HL-60/S4 (cell line): ENCODE results near the gene THRAP3.
"Not testable (repeated sequence)": the region's sequence is repeated elsewhere in the genome, so short reads cannot be mapped to it uniquely, and the experiment has no call there.

ENCODE experiments used
- in situ Hi-C: fragments of 300-500 bp; cut with MboI; formaldehyde crosslinking; loops from 2 replicates; pipeline ENCODE4 v1.14.3; 2022; ENCODE audit warnings: low sequenced_read_pairs

The THRAP3 gene

DNA sequence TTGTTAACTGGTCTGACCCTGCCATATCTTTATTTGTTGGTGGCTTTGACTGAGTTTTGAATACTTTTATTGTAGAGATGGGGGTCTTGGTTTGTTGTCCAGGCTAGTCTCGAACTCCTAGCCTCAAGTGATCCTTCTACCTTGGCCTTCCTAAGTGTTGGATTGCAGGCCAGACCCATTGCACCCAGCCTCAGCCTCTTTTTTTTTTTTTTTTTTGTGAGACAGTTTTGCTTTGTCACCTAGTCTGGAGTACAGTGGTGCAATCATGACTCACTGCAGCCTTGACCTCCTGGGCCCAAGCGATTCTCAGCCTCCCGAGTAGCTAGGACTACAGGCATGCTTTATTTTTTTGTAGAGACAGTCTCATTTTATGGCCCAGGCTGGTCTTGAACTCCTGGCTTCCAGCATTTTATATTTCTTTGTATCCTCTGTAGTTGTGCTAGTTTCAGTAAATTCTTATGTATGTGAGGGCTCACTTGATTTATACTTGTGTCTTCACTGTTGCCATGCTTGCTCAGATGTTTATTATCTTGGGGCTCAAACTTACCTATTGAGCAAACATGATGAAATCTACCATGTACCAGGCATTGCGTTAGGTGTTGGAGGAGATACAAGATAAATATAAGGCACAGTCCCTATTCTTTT is 24.1 kb downstream of the THRAP3 start:
- in situ Hi-C loops, result no loop called here

DNA sequence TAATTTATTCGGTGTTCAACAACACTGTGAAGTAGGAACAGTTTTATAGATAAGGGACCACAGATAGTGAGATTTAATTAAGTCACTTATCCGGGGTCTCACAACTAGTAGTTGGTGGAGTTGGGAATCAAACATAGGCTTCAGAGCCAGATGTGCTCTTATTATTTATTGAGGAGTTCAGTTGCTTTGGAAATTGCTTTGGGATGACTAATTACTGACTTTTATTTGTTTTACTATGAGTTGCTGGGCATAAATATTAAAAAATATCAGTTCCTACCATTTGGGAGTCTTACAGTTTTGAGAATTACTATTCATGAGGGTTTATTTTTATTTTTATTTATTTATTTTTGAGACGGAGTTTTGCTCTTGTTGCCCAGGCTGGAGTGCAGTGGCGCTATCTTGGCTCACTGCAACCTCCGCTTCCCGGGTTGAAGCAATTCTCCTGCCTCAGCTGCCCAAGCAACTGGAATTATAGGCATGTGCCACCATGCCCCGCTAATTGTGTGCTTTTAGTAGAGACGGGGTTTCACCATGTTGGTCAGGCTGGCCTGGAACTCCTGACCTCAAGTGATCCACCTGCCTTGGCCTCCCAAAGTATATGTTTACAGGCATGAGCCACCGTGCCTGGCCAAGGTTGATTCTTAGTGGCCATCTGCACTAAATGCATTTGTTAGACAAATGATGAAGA is 27.7 kb downstream of the THRAP3 start:
- in situ Hi-C loops, result no loop called here

DNA sequence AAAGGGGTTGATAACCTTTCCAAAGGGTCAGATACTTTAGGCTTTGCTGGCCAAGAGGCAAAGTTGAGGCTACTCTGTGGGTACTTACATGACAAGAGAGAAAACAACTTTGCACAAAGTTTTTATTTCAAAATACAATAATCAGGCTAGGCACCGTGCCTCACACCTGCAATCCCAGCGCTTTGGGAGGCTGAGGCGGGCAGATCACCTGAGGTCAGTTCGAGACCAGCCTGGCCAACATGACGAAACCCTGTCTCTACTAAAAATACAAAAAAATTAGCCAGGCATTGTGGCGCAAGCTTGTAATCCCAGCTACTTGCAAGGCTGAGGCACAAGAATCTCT is 28.2 kb downstream of the THRAP3 start:
- in situ Hi-C loops, result not testable (repeated sequence)

DNA sequence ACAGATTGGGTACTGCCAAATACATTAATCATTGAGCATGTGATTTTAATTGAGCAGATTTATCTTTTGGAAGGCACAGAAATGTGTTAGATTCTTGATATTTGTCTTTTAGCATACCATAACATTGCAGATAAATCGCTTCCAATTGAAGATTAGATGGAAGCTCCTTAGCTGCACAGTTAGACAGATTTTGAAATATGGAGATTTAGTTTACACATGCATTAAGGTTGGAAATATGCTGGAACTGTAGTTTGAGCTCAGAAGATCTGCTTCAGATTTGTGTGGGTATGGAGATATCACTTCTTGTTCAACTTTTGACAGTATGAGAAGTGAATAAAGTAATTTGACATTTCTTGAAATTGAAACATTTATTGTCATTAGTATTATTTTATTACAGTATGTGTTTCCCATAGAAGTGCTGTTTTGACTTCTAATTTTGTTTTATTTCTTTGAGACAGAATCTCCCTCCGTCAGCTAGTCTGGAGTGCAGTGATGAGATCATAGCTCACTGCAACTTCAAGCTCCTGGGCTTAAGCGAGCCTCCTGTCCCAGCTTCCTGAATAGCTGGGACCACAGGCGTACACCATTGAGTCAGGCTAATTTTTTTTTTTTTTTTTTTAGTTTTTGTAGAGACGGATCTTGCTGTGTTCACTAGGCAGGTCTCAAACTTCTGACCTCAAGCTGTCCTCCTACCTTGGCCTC is 29.1 kb downstream of the THRAP3 start:
- in situ Hi-C loops, result no loop called here

DNA sequence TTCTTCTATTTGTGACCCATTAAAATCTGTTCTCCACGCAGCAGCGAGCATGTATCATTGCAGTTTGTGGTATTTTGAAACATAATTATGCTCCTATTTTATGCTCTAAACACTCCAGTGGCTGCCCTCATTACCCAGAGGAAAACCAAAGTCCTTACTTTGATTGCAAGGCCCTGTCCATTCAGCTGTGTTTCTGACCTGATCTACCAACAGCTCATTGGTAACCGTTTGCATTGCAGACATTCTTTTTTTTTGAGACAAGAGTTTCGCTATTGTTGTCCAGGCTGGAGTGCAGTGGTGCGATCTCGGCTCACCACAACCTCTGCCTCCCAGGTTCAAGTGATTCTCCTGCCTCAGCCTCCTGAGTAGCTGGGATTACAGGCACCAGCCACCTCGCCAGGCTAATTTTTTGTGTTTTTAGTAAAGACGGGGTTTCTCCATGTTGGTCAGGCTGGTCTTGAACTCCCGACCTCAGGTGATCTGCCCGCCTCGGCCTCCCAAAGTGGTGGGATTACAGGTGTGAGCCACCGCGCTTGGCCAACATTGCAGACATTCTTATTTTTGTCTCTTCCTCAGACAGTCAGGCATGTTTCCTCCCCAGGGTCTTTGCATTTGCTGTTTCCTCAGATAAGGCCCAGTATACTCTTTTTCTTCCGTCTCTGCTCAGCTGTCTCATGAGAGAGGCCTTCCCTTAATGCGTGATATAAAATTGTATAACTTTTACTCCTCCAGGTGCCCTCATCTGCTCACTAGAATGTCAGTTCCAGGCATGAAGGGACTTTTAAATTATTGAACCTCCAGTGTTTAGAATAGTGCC is 32.5 kb downstream of the THRAP3 start:
- in situ Hi-C loops, result no loop called here

DNA sequence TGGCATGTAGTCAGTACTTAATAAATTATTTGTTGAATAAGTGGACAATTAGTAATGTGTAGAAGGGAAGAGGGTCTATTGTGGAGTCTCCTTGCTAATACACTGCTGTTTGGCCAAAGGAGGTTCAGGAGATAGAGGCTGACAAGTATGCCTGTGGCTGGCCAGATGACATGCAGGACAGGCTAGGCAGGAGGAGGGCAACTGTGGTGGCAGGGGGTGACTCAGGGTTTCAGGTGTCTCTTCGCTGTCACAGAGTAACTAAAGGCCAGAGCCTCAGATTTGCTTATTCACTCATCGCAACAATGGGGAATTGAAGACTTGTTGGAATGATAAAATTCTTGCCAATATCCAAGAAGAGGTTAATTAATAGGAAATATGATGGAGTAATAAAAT is 33.1 kb downstream of the THRAP3 start:
- in situ Hi-C loops, result no loop called here

DNA sequence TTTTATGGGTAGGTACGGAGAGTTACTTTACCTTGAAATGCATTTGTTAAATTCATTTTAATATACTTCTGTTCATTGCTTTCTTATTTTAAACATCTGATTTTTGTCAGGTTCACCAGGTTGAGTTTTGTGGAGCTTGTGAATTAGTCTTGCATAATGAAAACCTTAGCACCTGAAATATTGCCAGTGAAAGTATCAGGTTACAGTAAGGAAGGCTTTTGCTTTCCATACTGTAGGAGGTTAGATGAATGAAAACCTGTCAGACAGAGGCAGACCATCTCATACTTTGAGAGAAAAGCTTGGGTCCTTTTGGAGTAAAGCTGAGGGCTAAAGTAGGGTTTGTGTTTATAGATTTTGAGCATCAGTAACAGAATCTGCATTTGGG is 34.7 kb downstream of the THRAP3 start:
- in situ Hi-C loops, result no loop called here

DNA sequence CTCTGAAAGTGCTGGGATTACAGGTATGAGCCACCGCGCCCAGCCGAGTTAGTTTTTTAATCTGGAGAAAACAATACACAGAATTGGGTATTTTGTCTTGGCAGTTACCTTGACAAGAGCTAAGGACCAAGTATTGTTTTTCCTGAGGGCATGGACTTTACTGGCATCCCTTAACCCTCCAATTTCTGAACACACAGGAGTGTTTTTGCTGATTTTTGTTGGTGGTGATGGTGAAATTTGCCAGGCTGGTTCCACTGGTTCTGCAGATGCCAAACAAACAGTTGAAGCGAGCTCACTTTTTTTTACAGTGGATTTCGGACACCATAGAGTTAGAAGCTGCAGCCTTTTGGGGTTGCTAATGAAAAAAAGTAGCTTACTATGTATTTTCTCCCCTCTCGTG is 44.7 kb downstream of the THRAP3 start:
- in situ Hi-C loops, result no loop called here

DNA sequence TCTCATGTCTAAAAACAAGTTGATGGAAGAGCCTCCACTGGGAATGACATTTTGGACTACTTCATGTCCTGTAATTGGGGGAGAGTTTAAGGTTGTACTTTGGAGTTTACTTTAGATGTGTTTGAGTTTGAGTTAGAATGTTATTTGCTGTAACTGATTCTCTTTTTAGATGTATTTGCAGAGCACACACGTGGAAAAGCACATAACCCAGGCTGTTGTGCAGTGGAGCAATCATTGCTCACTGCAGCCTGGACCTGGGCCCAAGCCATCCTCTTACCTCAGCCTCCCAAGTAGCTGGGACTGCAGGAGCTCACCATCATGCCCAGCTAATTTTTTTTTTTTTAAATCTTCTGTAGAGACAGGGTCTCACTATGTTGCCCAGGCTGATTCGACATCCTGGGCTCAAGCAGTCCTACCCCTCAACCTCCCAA is 45.2 kb downstream of the THRAP3 start:
- in situ Hi-C loops, result no loop called here

DNA sequence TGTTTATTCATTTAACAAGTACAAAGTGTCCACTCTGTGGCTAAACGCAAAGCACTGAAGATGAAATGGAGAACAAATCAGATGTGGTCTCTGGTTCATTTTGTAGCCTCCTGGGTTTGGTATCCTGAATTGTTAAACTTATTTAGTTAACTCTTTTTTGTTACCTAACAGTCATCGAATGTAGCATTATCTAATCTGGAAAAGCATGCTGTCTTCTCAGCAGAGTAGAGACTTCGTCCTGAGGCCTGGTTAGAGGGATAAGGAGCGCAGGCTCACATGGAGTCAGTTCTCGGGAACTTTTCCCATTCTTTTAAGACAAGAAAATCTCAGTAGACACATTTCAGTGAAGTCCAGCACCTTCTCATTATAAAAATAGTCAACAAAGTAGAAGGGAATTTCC is 48.8 kb downstream of the THRAP3 start:
- in situ Hi-C loops, result no loop called here

DNA sequence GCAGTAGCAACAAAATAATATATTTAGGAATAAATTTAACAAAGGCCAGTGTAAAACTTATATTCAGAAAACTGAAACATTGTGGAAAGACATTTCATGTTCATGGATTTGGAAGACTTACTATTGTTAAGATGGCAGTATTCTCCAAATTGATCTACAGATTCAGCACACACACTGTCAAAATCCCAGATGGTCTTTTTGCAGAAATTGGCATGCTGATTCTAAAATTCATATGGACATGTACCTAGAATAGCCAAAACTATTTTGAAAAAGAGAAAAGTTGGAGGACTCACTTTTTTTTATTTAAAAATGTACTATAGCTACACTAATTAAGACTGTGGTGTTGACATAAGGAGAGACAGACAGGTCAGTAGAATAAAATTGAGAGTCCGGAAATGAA is 50.0 kb downstream of the THRAP3 start:
- in situ Hi-C loops, result no loop called here

DNA sequence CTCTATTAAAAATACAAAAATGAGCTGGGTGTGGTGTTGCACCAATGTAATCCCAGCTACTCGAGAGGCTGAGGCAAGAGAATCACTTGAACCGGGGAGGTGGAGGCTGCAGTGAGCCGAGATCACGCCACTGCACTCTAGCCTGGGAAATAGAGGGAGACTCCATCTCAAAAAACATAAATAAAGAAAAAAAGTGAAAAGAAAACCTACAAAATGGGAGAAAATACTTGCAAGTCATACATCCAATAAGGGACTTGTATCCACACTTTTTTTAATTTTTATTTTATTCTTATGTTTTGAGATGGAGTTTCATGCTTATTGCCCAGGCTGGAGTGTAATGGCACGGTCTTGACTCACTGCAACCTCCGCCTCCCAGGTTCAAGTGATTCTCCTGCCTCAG is 52.4 kb downstream of the THRAP3 start:
- in situ Hi-C loops, result no loop called here

DNA sequence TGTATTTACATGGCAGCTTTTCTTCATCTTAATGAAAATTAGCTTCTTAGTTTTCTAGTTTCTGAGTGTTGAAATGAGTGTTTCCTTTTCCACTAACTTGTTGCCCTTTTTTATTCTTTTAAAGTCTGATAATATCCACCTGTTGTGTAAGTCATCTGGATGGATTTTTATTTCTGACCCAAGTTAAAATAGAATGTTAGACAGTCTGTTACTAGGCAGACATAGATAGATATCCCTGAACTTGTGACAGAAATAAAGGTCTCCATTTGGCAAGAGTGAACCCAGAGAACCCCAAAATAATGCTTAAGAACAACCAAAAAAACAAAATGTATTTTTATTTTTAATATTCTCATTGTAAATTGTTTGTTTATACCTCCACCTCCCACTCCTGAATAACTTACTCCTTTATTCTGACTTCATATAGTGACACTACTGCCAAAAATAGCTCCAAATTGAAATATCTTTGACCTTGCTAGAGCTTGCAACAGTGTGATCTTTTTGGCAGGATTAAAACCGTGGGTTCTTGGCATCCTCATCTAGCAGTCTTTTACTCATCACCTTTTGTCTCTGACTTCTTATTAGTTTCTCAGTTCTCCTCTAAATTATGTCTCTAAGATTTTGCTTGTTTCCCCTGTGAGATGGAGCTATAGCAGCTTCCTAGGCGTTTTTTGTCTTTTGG is 55.0 kb downstream of the THRAP3 start:
- in situ Hi-C loops, result no loop called here

DNA sequence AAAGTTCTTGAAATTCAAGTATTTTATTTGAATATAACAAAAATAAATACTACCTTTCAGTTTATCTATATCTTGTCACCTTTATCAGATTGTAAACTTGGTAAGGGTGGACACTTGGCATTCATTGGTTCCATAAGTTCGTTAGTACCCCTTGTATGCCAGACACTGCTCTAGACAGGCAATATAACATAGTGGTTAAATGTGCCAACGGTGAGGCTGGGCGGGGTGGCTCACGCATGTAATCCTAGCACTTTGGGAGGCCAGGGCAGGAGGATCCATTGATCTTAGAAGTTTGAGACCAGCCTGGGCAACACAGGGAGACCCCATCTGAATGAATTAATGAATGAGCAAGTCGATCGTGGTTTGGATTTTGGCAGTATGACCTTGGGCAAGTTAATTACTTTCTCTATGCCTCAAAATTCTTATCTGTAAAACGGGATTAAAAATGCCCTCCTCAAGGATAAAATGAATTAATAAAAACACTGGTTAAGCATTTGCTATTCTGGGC is 55.6 kb downstream of the THRAP3 start:
- in situ Hi-C loops, result no loop called here

DNA sequence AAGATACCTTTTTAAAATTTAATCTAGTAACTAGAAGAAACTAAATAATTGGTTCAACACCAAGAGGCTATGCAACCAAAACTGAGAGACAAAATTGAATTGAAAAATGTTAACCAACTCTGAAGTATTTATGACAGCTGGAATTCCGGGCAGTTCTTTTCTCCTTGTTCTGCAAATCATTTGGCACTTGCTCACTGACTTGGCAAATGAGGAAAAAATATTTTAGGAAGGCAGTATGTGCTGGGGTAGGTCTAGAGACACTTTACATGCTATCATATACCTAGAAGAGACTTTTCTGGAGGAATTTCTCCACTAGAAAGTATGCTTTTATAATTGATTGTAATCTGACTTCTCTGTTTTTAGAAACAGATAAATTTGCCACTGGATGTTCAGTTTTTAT is 59.8 kb downstream of the THRAP3 start:
- in situ Hi-C loops, result no loop called here

DNA sequence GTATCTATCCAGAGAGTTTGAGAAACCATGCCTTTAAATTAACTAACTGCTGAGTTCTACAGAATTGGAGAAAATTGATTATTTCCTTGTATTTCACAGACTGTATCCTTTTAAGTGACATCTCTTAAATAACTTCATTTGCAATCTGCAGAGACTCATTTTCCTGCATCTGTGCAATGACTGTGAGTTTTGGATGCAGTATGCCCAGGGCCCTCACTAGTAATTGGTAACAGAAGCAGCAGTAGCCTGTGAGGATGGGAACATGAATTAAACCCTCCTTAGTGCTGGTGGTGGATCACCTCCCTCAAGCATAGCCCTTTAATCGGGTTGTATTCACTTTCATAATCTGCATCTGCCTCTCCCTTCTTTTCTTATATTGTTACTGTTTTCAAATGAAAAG is 60.3 kb downstream of the THRAP3 start:
- in situ Hi-C loops, result no loop called here

DNA sequence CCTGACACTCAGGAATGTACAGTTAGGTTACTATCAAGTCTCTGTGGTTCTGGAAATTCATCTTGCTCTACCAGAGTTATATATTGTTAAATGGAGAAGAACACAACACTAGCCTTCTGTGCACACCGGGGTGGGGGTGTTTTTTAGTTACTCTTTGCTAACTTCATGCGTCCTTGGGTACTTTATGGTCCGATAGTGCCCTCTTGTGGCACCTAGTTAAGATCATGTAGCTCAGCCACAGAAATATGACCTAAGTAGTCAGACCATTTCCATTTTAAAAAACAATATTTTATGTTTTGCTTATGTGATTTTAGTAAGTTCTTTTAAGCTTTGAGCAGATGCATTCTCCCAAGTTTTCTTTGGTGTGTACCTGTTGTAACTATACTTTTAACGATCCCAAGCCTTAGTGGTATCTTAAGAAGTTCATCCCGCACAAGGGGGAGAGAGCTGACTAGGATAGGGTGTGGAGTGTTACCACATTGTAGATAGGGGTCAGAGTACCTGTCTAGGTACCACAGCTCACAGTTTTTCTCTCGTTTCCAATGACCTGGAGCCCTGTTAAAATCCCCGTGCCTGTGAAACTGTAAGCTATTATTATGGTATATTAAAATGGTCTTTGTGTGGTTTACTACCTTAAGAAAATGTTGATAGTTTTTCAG is 61.3 kb downstream of the THRAP3 start:
- in situ Hi-C loops, result no loop called here

DNA sequence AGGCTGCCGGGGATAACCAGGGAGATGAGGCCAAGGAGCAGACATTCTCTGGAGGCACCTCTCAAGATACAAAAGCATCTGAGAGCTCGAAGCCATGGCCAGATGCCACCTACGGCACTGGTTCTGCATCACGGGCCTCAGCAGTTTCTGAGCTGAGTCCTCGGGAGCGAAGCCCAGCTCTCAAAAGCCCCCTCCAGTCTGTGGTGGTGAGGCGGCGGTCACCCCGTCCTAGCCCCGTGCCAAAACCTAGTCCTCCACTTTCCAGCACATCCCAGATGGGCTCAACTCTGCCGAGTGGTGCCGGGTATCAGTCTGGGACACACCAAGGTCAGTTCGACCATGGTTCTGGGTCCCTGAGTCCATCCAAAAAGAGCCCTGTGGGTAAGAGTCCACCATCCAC is 62.6 kb downstream of the THRAP3 start:
- in situ Hi-C loops, result no loop called here

DNA sequence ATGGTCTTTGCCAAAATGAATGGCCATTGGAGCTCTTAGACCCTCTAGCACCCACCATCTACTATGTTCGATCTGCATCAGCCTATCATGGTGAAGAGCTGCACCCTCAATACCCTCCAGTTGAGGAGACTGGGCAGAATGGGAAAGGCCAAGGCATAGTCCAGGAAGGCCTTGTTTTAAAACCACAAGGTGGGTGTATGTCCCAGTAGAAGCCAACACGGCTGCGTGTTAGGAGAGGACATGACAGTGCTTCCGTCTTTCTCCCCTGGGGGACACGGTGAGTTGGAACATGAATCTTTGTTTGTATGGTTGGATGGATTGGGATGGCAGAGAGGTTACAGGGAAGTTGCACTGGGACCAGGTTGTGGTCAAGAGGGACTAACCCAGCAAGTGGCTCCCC is 63.4 kb downstream of the THRAP3 start:
- in situ Hi-C loops, result no loop called here

DNA sequence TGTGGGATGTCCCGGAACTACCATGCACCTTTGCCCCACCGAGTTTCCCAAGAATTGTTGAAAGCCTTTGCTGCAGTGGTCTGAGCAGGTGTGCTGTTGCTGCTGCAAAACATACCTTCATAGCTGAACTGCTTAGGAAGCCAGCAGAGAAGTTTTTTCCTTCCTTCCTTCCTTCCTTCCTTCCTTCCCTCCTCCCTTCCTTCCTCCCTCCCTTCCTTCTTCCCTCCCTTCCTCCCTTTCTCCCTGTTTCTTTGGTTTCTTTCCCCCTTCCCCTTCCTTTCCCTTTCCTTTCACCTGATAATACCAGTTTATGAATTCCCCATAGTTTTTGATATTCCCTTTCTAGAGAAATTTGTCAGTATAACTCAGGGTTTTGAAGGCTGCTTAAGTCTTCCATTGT is 71.1 kb downstream of the THRAP3 start:
- in situ Hi-C loops, result no loop called here
